GM18951 (cell line): ENCODE measurements around the gene NFS1.

Experiments used
- POLR2A ChIP-seq: IDR thresholded peaks from 4 replicates; pipeline ENCODE4 v1.6.1; 2011; ENCODE audit warnings: mild to moderate bottlenecking; ENCODE audit not compliant: insufficient read length, insufficient read depth; ENCODE audit errors: extremely low read depth
- in situ Hi-C: fragments of 300-500 bp; cut with MboI; formaldehyde crosslinking; loops from one replicate; pipeline ENCODE4 v1.12.0; 2022; ENCODE audit warnings: low sequenced_read_pairs, mixed read lengths, inconsistent platforms; ENCODE audit not compliant: unreplicated experiment

Gene NFS1

DNA sequence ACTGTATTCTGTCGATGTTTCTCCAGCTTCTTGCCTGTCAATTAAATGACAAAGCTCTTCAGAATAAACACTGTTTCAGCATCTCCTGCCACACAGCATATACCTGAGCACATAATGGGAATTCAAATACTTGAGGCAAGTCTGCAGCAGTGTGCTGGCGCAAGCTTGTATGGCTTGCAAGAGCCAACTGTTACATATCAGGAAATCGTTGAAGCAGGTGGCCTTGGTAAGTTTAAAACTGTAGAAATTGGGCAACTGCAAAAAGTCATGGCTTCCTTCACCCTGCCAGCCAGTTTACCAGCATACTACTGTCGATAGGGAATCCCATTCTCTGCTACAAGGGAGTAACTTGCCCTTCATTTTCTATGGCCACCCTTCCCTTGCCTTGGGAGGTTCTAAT is 57.4 kb downstream of the NFS1 start:
- no peak for TF ChIP-seq POLR2A
- in situ Hi-C loops: no loop called here

DNA sequence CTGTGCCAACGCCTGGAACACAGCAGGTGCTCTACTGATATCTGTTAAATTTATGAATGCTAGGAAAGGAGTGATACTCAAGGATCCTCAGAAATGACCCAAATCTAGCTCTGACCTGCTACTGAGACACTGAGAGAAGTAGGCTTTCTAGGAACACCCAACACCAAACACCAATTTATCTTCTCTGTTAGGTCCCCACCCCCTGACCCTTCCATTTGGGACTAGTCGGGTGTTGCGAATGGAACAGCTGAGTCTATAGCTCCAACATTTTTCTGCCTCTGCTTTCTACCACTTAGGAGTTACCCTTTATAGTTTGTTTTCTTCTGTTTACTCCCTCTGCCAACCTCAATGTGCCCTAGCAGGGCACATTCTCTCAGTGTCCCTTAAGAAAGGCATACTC is 58.4 kb downstream of the NFS1 start:
- no peak for TF ChIP-seq POLR2A
- in situ Hi-C loops: no loop called here

DNA sequence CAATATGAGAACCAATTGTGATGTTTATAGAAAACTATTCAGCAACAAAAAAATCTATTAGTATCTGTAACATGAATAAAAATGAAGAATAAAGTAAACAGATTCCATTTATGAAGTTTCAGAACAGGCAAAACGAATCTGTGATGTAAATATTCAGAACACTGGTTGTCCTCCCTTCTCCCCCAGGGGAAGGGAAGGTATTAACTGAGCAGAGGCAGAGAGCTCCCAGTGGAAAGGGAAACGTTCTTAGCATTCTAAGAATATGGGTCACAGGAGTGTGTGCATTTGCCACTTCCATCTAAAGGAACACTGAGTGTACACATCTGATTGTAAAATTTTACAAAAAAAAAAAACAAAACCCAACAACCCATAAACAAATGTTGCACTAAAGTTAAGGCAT is 60.4 kb downstream of the NFS1 start:
- no peak for TF ChIP-seq POLR2A
- in situ Hi-C loops: no loop called here

DNA sequence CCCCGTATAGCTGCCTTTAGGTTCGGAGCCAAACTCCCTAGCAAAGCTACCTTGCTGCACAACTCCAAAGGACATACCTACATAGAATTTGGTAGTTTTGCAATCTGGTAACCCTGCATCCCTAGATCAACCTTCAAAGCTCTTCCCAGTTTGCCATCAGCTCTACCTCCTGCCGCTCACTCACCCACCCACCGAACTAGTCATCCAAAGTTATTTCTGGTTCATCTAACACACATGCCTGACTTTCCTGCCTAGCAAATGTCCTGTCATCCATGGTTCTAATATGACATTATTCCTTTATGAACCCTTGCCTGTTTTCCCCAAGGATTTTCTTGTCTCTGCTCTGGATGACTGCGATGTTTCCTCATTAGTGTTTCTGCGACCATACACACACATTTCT is 61.9 kb downstream of the NFS1 start:
- in situ Hi-C loops: no loop called here
- TF ChIP-seq POLR2A: no peak

DNA sequence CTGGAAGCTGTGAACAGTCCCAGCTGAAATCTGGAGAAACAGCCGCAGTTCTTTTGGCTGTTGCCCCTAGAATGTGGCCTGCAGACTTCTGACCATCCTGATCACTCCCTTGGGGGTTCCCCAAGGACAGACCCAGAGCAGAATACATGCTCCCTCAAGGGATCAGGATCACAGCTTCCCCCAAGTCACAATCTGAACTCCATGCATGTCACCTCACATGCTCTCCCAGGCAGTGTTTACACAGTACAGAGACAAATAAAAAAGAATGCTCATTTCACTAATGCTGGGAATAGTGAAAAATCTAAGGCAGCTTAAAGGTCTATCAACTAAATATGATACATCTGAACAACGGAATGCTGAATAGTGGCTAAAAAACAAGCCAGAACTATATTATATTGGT is 63.1 kb downstream of the NFS1 start:
- in situ Hi-C loops: no loop called here
- no peak for TF ChIP-seq POLR2A

DNA sequence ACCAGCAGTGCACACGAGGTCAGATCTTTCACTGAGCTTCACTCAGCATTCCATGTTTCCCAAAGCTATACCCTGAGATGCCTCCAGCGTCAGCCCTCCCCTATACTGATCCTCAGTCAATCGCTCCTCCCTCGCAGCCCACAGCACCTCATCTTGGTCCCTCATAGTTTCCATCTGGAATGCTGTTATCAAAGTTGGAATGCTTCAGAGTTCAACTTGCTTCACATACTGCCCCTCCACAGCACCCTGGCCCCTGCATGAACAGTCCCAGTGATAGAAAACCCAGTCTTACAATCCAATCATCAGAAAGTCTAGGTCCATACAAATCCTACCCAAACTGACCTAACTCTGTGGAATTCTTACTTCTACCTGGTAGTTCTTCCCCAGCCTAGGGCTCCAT is 63.5 kb downstream of the NFS1 start:
- TF ChIP-seq POLR2A: no peak

DNA sequence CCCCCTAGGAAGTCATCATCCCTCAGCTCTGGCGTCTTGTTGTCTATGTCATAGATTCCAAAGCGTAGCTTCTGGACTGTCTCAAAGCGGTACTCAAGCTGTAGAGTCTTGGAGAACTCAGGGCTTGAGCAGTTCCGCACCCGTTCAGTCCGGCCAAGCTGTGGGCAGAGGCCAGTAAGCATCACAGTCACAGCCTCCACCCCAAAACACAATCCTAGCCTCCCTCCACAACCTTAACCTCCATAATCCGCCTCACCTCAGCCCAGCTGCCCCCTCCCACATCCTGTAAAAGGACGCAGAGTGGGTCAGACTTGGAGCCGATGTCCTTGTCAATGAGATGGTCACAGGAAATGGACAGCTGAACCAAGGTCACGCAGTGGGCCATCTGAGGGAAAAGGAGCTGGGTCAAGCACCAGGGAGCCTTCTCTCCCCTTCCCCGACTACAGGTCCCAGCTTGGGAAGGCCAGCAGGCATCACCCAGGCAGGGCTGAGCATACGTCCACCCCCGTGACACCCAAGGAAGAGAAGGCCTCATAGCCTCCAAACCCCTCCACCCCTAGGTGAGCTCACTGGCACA is 66.5 kb downstream of the NFS1 start:
- in situ Hi-C loops: no loop called here
- no peak for TF ChIP-seq POLR2A

More for the DNA sequence above, 63.5 kb downstream of the NFS1 start:
- in situ Hi-C loops: no loop called here

DNA sequence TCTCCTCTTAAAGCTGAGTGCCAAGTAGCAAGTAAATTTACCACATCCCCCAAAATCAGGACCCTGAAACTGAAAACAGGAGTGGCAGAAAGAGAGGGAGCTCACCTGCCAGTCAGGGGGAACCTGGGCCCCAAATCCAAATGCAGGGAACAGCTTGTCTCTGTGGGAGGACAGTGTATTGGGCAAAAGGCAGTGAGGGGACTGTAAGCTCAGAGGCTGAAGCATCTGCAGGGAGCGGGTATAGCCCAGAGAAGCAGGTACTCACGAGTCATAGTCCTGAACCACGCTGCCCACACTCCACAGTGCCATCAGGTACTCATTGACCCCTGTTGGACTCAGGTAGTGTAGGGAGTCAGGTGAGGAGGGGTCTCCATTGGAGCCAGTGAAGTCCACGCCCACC is 68.5 kb downstream of the NFS1 start:
- in situ Hi-C loops: no loop called here
- TF ChIP-seq POLR2A: no peak

DNA sequence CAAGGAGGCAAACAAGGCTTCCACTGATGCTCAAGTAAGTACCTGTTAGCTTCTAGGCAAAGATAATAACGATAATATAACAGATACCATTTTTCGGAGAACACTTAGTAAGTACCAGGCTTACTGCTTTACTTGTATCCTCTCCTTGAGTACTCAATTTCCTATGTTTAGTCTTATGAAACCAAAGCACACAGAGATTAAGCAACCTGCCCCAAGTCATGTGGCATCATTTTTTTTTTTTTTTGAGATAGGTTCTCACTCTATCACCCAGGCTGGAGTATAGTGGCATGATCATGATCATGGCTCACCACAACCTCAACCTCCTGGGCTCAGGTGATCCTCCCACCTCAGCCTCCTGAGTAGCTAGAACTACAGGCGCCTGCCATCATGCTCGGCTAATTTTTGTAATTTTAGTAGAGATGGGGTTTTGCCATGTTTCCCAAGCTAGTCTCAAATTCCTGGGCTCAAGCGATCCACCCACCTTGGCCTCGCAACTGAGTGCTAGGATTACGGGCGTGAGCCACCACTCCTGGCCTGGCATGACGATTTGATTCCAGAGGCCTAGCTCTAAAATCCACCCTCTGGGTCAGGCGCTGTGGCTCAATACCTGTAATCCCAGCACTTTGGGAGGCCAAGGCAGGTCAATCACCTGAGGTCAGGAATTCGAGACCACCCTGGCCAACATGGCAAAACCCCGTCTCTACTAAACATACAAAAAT is 69.6 kb downstream of the NFS1 start:
- in situ Hi-C loops: no loop called here
- no peak for TF ChIP-seq POLR2A

DNA sequence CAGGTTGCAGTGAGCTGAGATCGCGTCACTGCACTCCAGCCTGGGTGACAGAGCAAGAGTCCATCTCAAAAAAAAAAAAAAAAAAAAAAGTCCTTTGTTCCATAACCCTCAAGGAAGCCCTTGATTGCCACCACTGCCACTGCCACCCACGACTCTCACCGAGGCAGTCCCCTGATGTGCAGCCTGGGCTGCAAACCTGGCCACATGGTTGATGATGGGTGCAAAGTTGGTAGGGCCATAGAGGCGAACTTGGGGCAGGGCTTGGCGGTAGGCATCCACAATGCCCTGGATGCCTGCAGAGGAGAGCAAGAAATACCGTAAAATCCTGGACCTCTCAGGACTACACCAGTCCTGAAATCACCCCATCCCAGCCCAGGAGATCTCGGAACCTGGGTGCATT is 72.0 kb downstream of the NFS1 start:
- no peak for TF ChIP-seq POLR2A
- in situ Hi-C loops: no loop called here

DNA sequence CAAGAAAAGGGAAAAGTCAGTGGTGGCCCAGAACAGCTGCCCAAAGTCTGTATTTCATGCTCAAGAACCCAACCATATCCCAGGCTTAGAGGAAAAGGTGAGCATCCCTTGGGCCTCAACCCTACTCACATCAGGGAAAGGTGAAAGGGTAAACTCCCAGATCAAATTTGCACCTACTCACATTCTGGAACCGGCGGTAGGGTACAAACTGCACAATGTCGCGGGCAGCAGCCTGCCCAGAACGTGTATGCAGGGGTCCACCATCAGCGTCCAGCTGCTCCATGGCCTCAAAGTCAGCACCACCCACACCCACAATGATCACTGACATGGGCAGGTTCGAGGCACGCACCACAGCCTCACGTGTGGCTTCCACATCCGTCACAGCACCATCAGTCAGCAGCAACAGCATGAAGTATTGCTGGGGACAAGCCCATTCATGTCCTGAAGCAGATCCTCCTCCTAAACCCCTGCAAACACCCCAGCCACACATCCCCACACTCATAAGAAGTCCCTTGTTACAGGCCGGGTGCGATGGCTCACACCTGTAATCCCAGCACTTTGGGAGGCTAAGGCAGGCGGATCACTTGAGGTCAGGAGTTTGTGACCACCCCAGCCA is 72.7 kb downstream of the NFS1 start:
- in situ Hi-C loops: no loop called here
- no peak for TF ChIP-seq POLR2A

DNA sequence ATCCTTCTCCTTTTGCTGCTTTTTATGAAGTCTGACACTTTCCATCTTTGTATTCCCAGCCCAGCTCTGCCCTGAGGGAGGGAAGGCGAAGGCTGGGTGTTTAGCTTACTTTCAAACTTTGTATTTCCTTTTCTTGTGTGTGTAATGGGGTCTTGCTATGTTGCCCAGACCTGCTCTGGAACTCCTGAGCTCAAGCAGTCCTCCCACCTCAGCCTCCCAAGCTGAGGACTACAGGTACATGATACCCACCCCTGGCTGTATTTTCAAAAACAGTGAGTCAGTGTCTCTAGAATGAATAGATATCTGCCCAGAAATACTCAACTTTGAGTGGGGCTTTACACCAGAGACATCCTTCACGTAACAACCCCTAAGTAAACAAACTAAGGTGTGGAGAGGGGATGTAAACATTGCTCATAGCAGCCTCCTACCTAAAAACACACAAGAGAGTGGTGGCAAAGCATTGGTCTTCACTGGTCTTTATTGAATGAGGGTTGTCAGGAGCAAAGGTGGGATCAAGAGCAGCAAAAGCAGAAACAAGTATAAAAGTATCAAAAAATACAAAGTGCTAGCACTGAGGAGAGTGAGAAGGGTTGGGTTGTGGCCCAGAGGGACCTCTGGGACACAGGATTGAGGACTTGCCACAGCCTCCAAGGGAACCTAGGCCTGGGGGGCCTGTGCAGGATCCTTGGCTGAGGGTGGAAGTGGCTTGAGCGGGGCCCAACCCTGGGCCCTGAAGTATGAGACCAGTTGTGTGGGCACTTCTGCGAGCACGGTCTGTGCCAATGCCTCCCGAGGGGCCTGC is 73.4 kb downstream of the NFS1 start:
- TF ChIP-seq POLR2A: no peak

DNA sequence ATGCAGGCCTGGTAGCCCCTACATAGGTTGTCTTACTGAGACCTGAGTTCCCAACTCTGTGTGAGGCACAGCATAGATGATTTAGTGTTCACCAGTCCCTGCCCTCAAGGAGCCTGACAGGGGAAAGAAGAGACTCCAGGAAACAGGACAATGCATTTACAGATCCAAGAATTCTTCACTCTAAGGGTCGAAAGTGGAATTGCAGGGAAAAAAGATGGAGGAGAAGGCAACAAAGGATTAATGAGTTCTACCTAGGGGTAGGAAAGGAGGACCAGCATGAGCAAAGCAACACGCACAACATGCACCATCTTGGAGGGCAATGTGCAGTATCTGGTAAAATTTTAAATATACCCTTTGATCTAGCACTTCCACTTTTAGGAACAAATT is 77.6 kb downstream of the NFS1 start:
- TF ChIP-seq POLR2A: no peak
- in situ Hi-C loops: no loop called here

More for the DNA sequence above, 73.4 kb downstream of the NFS1 start:
- in situ Hi-C loops: no loop called here
